Activated CD8-positive, alpha-beta memory T cell treated with anti-CD3 and anti-CD28 coated beads, Interleukin-2, amount 10 ng/mL, durations not matched to agents 7 days and 5 days (primary cell): ENCODE data around the gene TBC1D2B. TPM values are rescaled to one million over a fixed set of nuclear protein-coding genes. Genes with fewer than 3 reads are reported as not detected.
"Not testable (repeated sequence)": the region's sequence is repeated elsewhere in the genome, so short reads cannot be mapped to it uniquely, and the experiment has no call there.

Source experiments
- ATAC-seq: fragments of 150-1000 bp; cut with Tn5 transposase; one replicate; pipeline ENCODE4 v1.10.0; 2021; ENCODE audit warnings: moderate library complexity
- CTCF ChIA-PET: fragments of 350-600 bp; sonication (Branson Sonifier 250); formaldehyde crosslinking; loops from one replicate; lab custom pipeline; 2021; ENCODE audit warnings: antibody characterized with exemption; lab: Charles Lee
- DNase-seq: peaks from one replicate; pipeline ENCODE4 v3.0.0-alpha.2; 2020
- H3K27ac Mint-ChIP-seq: one replicate; pipeline ENCODE4 v1.8.0; 2021; ENCODE audit warnings: mild to moderate bottlenecking, mixed read lengths
- H3K27me3 Mint-ChIP-seq: one replicate; pipeline ENCODE4 v1.8.0; 2021; ENCODE audit warnings: mixed read lengths
- H3K36me3 Mint-ChIP-seq: one replicate; pipeline ENCODE4 v1.8.0; 2021; ENCODE audit warnings: mild to moderate bottlenecking, mixed read lengths
- H3K4me1 Mint-ChIP-seq: one replicate; pipeline ENCODE4 v1.8.0; 2021; ENCODE audit warnings: mixed read lengths
- H3K4me3 Mint-ChIP-seq: one replicate; pipeline ENCODE4 v1.8.0; 2021; ENCODE audit warnings: mild to moderate bottlenecking, moderate library complexity, mixed read lengths
- H3K9me3 Mint-ChIP-seq: one replicate; pipeline ENCODE4 v1.8.0; 2022; ENCODE audit warnings: low read depth, mixed read lengths
- total RNA-seq, 2 experiments: library from RNA; stranded (reverse); gene quantifications; one replicate each; pipeline ENCODE4 v1.2.3, GENCODE V29; 2021

The TBC1D2B gene
- total RNA-seq, 2 experiments from 2014 or later, result 118 to 135 TPM

GRCh38 chr15:77996226-77996625, 81.3 kb downstream of the TBC1D2B start:
- not testable (repeated sequence) for H3K4me3 Mint-ChIP-seq, ATAC-seq, H3K27ac Mint-ChIP-seq, H3K27me3 Mint-ChIP-seq, DNase-seq, H3K9me3 Mint-ChIP-seq
- peaks cover 12% of the 10 kb centered on the region for H3K4me1 Mint-ChIP-seq
- CTCF ChIA-PET, result interaction anchor here (0.9 to 2.6 kb wide), 2 partner anchors 112 to 114 kb away, joined by 3 to 12 read pairs; no protein-coding TSS in a partner anchor
- peaks cover 13% of the 10 kb centered on the region for H3K36me3 Mint-ChIP-seq

- H3K27me3 Mint-ChIP-seq, H3K9me3 Mint-ChIP-seq, H3K4me3 Mint-ChIP-seq, ATAC-seq, H3K27ac Mint-ChIP-seq, DNase-seq: not testable (repeated sequence)
- Mint-ChIP-seq H3K4me1 (peaks cover 19% of the 10 kb centered on the region), H3K36me3 (peaks cover 11% of the 10 kb centered on the region)
- CTCF ChIA-PET, result interaction anchor here (2.6 kb wide), 1 partner anchor 113 kb away, joined by 12 read pairs; no protein-coding TSS in a partner anchor
Observed at GRCh38 chr15:77995537-77995918, 82.0 kb downstream of the TBC1D2B start.

DNA sequence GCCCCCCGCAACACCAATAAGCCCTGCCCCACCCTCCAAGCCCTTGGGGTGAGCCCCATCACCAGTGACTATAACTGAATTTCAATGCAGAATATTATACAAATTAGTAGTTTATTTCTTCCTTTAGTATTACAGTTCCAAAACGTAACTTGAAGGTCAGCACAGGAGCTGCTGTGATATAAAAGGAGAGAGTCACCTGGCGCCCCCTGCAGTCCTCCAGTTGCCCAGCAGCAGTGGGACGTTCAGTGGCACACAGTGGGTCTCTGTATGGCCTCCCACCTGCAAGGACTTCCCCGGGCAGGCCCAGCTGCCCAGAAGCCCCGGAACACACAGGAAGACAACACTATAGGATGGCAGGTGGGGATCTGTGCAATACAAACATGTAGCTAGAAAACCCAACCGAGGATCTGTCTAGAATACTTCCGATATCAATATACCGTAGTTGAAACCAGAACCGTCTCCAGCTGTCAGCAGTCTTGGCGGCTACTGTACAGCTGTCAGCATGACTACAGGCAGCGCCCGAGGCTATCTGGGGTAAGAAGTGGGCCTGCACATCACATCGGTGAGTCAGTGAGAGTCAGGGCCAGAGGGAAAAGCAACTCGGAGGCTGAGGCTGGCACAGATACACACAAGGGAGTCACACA, 82.5 kb downstream of the TBC1D2B start:
- CTCF ChIA-PET, result interaction anchor here (1.1 to 2.6 kb wide), 2 partner anchors 29 to 113 kb away, joined by 3 to 12 read pairs; no protein-coding TSS in a partner anchor
- H3K4me1 Mint-ChIP-seq, result peaks cover 21% of the 10 kb centered on the region
- not testable (repeated sequence) for ATAC-seq, DNase-seq, H3K4me3 Mint-ChIP-seq, H3K27me3 Mint-ChIP-seq, H3K36me3 Mint-ChIP-seq, H3K27ac Mint-ChIP-seq, H3K9me3 Mint-ChIP-seq

DNA sequence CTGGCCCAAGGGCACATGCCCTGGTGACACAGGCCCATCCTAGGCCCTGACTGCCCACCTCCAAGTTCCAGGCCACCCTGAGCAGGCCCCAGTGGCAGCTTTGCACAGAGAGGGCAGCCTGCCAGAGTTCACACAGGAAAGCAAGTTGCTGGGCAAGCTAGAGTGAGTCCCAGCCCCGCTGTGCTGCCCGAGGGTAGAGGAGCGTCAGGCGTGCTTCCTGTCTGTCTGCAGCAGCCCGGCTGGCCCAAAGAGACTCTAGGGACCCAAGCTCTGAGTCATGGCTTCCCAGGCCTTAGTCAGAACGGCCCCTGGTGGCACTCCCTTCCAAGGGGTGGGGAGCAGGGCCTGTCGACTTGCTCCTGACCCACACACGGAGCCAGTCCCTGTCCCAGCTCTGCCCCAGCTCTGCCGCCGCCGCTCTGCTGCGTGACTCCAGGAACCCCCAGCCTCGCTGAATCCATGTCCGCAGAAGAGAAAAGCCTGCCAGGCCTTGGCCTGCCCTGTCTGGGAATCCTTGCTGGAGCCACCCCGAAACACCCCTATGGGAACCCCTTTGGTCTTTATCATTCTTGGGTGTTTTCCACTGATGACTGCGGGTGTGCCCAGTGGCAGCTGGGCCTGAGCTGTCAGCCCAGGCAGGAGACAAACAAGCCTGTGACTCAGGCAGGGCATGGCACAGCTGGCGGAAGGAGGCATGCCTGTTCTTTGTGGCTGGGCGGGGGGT, 83.4 kb downstream of the TBC1D2B start:
- H3K4me3 Mint-ChIP-seq, H3K27me3 Mint-ChIP-seq, H3K36me3 Mint-ChIP-seq, H3K9me3 Mint-ChIP-seq: not testable (repeated sequence)
- DNase-seq, result peak; percentile 59
- H3K27ac Mint-ChIP-seq, result peak overlapping the region; percentile 65
- H3K4me1 Mint-ChIP-seq, result peaks cover 21% of the 10 kb centered on the region
- peak; percentile 32 for ATAC-seq
- CTCF ChIA-PET, result interaction anchor here (1.1 to 2.0 kb wide), 2 partner anchors 28 to 35 kb away, joined by 3 to 4 read pairs; no protein-coding TSS in a partner anchor

DNA sequence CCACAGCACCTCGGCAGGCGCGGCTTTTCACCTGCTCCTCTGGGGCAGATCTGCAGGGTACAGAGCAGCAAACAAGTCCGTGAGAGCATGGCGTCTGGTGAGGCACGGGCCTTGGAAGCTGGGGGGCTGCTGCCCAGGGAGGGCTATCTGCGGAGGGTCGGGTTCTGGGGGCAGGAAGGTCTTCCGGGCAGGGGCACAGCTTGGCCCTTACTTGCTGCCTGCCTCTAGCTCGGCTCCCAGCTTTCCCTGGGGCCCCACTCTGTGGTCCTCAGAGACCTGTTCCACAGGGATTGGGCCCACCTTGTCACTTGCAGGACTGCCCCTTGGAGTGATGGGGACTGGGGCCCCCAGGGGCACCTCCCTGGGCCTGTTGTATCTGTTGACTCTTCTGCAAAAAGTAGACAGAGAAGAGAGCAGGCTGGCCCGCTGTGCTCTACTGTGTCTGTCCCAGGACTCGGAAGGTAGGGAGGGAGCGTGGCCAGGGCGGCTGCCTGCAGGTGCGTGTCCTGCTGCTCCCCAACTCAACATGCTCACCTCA, 84.1 kb downstream of the TBC1D2B start:
- peaks cover 21% of the 10 kb centered on the region for H3K4me1 Mint-ChIP-seq

DNA sequence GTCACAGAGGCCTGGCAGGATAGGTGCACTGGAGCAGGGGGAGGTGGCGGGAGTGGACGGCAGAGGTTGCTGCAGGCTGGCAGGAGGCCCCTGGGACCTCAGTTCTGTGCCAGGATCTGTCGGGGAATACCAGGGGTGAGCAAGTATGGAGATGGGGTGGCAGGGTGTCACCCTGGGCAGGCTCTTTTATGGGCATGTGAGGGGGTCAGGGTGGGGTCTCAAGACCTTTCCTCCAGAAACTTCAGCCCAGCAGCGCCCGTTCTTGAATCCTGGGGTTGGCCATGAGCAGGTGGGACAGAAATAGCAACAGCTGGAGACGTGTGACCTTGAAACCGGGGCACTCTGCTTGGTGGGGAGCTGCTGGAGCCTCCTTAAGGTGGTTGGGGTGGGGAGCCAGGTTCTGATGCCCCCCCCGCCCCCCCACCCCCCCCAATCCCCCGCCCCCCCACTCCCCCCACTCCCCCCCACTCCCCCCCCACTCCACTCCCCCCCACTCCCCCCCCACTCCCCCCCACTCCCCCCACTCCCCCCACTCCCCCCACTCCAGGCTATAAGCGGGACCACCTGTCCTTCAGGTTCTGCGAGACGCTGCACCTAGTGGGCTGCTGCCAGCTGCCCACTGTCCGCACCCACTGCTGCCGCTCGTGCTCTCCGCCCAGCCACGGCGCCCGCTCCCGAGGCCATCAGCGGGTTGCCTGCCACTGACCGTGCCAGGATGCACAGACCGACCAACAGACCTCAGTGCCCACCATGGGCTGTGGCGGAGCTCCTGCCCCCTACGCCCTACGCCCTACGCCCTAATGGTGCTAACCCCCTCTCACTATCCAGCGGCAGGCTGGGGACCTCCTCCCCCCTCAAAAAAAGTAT, 84.9 kb downstream of the TBC1D2B start:
- H3K36me3 Mint-ChIP-seq, result peaks cover 3% of the 10 kb centered on the region
- DNase-seq, result no peak
- H3K9me3 Mint-ChIP-seq, result no peaks in the 10 kb centered on the region
- CTCF ChIA-PET, result interaction anchor here (0.5 to 2.0 kb wide), 3 partner anchors 33 to 121 kb away, joined by 3 to 4 read pairs (median 3); no protein-coding TSS in a partner anchor
- no peak overlapping the region for H3K4me3 Mint-ChIP-seq
- no peaks in the 10 kb centered on the region for H3K27me3 Mint-ChIP-seq
- no peak overlapping the region for H3K27ac Mint-ChIP-seq
- no peak for ATAC-seq
- H3K4me1 Mint-ChIP-seq, result peaks cover 21% of the 10 kb centered on the region

More for the DNA sequence above, 84.1 kb downstream of the TBC1D2B start:
- CTCF ChIA-PET, result interaction anchor here (2.0 kb wide), 1 partner anchor 34 kb away, joined by 4 read pairs; no protein-coding TSS in a partner anchor
- DNase-seq (no peak), ATAC-seq (no peak)
- no peak overlapping the region for H3K4me3 Mint-ChIP-seq
- H3K27me3 Mint-ChIP-seq, result no peaks in the 10 kb centered on the region
- no peaks in the 10 kb centered on the region for H3K9me3 Mint-ChIP-seq
- peaks cover 8% of the 10 kb centered on the region for H3K36me3 Mint-ChIP-seq
- peak overlapping the region; percentile 65 for H3K27ac Mint-ChIP-seq

DNA sequence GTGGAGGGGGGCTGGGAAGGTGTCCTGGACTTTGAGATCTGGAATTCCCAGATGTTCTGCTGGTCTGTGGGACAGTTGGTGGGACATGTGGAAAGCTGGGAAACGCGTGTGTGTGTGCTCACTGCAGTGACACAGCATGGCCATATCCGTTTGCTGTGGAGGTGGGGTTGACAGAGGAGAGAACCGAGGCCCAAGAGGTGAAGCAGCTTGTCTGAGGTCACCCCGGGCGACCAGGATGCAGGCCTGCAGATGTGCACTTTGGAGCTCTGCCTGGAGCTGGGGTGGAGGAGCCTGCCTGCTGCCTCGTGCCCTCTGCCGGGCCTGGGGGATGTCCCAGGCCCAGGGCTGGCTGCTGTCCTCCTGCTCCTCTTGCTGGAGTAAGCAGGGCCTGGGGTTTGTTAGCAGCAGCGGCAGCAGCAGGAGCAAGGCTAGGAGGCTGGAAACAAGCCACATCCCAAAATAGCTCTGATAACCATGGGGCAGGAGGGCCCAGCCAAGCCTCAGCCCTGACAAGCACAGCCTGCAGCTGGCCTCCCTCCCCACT, 85.8 kb downstream of the TBC1D2B start:
- H3K4me1 Mint-ChIP-seq, result peaks cover 21% of the 10 kb centered on the region
- H3K27me3 Mint-ChIP-seq, ATAC-seq, H3K36me3 Mint-ChIP-seq, H3K9me3 Mint-ChIP-seq, H3K27ac Mint-ChIP-seq, DNase-seq, H3K4me3 Mint-ChIP-seq: not testable (repeated sequence)
- CTCF ChIA-PET, result interaction anchor here (0.5 to 2.0 kb wide), 3 partner anchors 32 to 122 kb away, joined by 3 to 4 read pairs (median 3); no protein-coding TSS in a partner anchor

GRCh38 chr15:77991029-77991406, 86.5 kb downstream of the TBC1D2B start:
- H3K4me1 Mint-ChIP-seq, result peaks cover 21% of the 10 kb centered on the region
- no peaks in the 10 kb centered on the region for H3K9me3 Mint-ChIP-seq
- no peaks in the 10 kb centered on the region for H3K27me3 Mint-ChIP-seq
- H3K4me3 Mint-ChIP-seq, result no peak overlapping the region
- DNase-seq, result no peak
- no peak overlapping the region for H3K27ac Mint-ChIP-seq
- CTCF ChIA-PET, result interaction anchor here (1.6 kb wide), 1 partner anchor 31 kb away, joined by 6 read pairs; no protein-coding TSS in a partner anchor
- no peak for ATAC-seq
- H3K36me3 Mint-ChIP-seq, result peaks cover 2% of the 10 kb centered on the region

GRCh38 chr15:77989296-77990143, 88.0 kb downstream of the TBC1D2B start:
- H3K36me3 Mint-ChIP-seq, result peaks cover 2% of the 10 kb centered on the region
- no peak for DNase-seq
- peaks cover 21% of the 10 kb centered on the region for H3K4me1 Mint-ChIP-seq
- H3K27ac Mint-ChIP-seq, result no peak overlapping the region
- H3K9me3 Mint-ChIP-seq, result no peaks in the 10 kb centered on the region
- no peak overlapping the region for H3K4me3 Mint-ChIP-seq
- CTCF ChIA-PET, result interaction anchor here (1.4 to 1.6 kb wide), 2 partner anchors 30 to 119 kb away, joined by 4 to 6 read pairs; no protein-coding TSS in a partner anchor
- no peak for ATAC-seq
- H3K27me3 Mint-ChIP-seq, result no peaks in the 10 kb centered on the region

- H3K27ac Mint-ChIP-seq, result peak overlapping the region; percentile 37
- CTCF ChIA-PET, result interaction anchor here (1.4 kb wide), 1 partner anchor 120 kb away, joined by 4 read pairs; no protein-coding TSS in a partner anchor
- DNase-seq (no peak), ATAC-seq (no peak)
- H3K27me3 Mint-ChIP-seq, result peaks cover under 1% of the 10 kb centered on the region
- H3K4me3 Mint-ChIP-seq, result no peak overlapping the region
- peaks cover 2% of the 10 kb centered on the region for H3K36me3 Mint-ChIP-seq
- peaks cover 15% of the 10 kb centered on the region for H3K4me1 Mint-ChIP-seq
- no peaks in the 10 kb centered on the region for H3K9me3 Mint-ChIP-seq
Observed at GRCh38 chr15:77988347-77989295, 88.9 kb downstream of the TBC1D2B start.

- not testable (repeated sequence) for DNase-seq, H3K36me3 Mint-ChIP-seq, H3K9me3 Mint-ChIP-seq, ATAC-seq, H3K27me3 Mint-ChIP-seq, H3K27ac Mint-ChIP-seq, H3K4me3 Mint-ChIP-seq
- peaks cover 15% of the 10 kb centered on the region for H3K4me1 Mint-ChIP-seq
- CTCF ChIA-PET, result interaction anchor here (1.0 to 1.3 kb wide), 2 partner anchors 77 to 120 kb away, joined by 4 read pairs; no protein-coding TSS in a partner anchor
Observed at GRCh38 chr15:77987765-77988136, 89.8 kb downstream of the TBC1D2B start.
